Activated CD4-positive, alpha-beta memory T cell treated with anti-CD3 and anti-CD28 coated beads for 36 hours (primary cell): ENCODE results near the gene TAF1L. TPM values are rescaled to one million over a fixed set of nuclear protein-coding genes. Genes with fewer than 3 reads are reported as not detected.
"Not testable (repeated sequence)": the region's sequence is repeated elsewhere in the genome, so short reads cannot be mapped to it uniquely, and the experiment has no call there.

Source experiments
- CTCF ChIA-PET: fragments of 350-600 bp; sonication (Branson Sonifier 250); formaldehyde crosslinking; loops from one replicate; lab custom pipeline; 2021; ENCODE audit warnings: antibody characterized with exemption, inconsistent platforms; lab: Charles Lee
- POLR2A ChIA-PET: fragments of 350-600 bp; sonication (Branson Sonifier 250); formaldehyde crosslinking; loops from one replicate; lab custom pipeline; 2021; ENCODE audit warnings: antibody characterized with exemption; lab: Charles Lee
- DNase-seq: peaks from one replicate; pipeline ENCODE4 v3.0.0-alpha.2; 2020
- H3K27ac Mint-ChIP-seq: one replicate; pipeline ENCODE4 v1.8.0; 2021; ENCODE audit warnings: mixed read lengths
- H3K27me3 Mint-ChIP-seq: one replicate; pipeline ENCODE4 v1.8.0; 2021; ENCODE audit warnings: mixed read lengths
- H3K36me3 Mint-ChIP-seq: one replicate; pipeline ENCODE4 v1.8.0; 2021; ENCODE audit warnings: mixed read lengths
- H3K4me1 Mint-ChIP-seq: one replicate; pipeline ENCODE4 v1.8.0; 2021; ENCODE audit warnings: low read depth, mixed read lengths
- H3K4me3 Mint-ChIP-seq: one replicate; pipeline ENCODE4 v1.8.0; 2021; ENCODE audit warnings: mild to moderate bottlenecking, mixed read lengths
- H3K9me3 Mint-ChIP-seq: one replicate; pipeline ENCODE4 v1.8.0; 2021; ENCODE audit warnings: mixed read lengths
- intact Hi-C: fragments of 100-400 bp; cut with micrococcal nuclease; formaldehyde crosslinking; loops from one replicate; pipeline ENCODE4 v1.15.1; 2023
- total RNA-seq, 2 experiments: library from RNA; stranded (reverse); gene quantifications; one replicate each; pipeline ENCODE4 v1.2.3, GENCODE V29; 2021

The TAF1L gene
- total RNA-seq, 2 experiments from 2014 or later, result 0.05 TPM; not detected in 1

DNA sequence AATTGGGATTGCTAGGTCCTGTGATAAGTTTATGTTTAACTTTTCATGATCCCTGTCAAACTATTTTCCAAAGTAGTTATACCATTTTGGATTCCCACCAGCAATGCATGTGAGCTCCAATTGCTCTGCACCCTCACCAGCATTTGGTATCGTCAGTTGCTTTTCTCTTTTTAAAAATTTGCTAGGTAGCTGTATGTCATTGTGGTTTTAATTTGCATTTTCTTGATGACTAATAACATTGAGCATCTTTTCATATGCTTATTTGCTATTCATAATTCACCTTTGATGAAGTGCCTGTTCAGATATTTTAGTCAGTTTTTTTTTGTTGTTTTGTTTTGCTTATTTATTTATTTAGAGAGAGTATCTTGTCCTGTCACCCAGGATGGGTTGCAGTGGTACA lies 12.5 kb downstream of the TAF1L start:
- Mint-ChIP-seq H3K4me3 (no peak overlapping the region), H3K27ac (no peak overlapping the region), H3K4me1 (no peaks in the 10 kb centered on the region), H3K36me3 (no peaks in the 10 kb centered on the region), H3K27me3 (peaks cover 10% of the 10 kb centered on the region), H3K9me3 (no peaks in the 10 kb centered on the region)
- CTCF ChIA-PET, result no interaction called here
- no peak for DNase-seq
- intact Hi-C loops, result no loop called here
- POLR2A ChIA-PET, result interaction anchor here (0.7 kb wide), 1 partner anchor 197 kb away, joined by 3 read pairs; no protein-coding TSS in a partner anchor

DNA sequence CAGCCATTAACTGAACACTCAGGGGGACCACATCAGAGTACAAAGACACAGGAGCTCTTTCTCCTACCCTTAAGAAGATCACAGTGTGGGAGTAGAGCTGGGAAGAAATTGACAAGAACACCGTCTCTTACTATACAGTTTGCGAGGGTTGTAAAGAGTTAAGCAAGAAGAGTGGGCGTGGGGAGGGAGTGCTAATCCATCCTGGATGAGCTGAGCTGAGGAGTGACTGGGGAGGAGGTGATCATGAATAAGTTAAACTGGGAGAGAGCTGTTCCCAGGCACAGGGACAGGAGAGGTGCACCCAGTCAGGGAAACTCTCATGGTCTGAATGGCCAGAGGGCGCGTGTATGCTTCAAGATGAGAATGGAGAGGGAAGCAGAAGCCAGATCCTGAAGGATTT lies 17.2 kb downstream of the TAF1L start:
- Mint-ChIP-seq H3K9me3 (no peaks in the 10 kb centered on the region), H3K4me1 (no peaks in the 10 kb centered on the region), H3K27me3 (peaks cover 16% of the 10 kb centered on the region), H3K27ac (no peak overlapping the region), H3K4me3 (no peak overlapping the region), H3K36me3 (no peaks in the 10 kb centered on the region)
- intact Hi-C loops, result no loop called here
- ChIA-PET POLR2A (no interaction called here), CTCF (interaction anchor here (0.8 kb wide), 1 partner anchor 38 kb away, joined by 3 read pairs; no protein-coding TSS in a partner anchor)
- DNase-seq, result no peak

DNA sequence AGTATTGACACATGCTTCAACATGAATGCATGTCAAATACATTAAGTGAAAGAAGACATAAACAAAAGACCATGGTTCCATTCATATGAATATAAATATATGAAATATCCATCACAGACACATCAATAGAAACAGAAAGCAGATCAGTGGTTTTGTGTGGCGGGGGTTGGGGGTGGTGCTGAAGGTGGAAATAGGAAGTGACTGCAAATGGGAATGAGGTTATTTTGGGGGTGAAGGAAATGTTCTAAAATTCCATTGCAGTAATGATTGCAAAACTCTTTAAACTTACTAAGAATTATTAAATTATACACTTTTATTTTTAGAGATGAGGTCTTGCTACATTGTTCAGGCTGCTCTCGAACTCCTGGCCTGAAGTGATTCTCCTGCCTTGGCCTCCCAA lies 28.7 kb downstream of the TAF1L start:
- no peak overlapping the region for H3K4me3 Mint-ChIP-seq
- CTCF ChIA-PET, result no interaction called here
- H3K9me3 Mint-ChIP-seq, result peaks cover 9% of the 10 kb centered on the region
- POLR2A ChIA-PET, result no interaction called here
- no peak overlapping the region for H3K27ac Mint-ChIP-seq
- no peak for DNase-seq
- intact Hi-C loops, result no loop called here
- H3K4me1 Mint-ChIP-seq, result no peaks in the 10 kb centered on the region
- no peaks in the 10 kb centered on the region for H3K36me3 Mint-ChIP-seq
- H3K27me3 Mint-ChIP-seq, result peaks cover 5% of the 10 kb centered on the region

DNA sequence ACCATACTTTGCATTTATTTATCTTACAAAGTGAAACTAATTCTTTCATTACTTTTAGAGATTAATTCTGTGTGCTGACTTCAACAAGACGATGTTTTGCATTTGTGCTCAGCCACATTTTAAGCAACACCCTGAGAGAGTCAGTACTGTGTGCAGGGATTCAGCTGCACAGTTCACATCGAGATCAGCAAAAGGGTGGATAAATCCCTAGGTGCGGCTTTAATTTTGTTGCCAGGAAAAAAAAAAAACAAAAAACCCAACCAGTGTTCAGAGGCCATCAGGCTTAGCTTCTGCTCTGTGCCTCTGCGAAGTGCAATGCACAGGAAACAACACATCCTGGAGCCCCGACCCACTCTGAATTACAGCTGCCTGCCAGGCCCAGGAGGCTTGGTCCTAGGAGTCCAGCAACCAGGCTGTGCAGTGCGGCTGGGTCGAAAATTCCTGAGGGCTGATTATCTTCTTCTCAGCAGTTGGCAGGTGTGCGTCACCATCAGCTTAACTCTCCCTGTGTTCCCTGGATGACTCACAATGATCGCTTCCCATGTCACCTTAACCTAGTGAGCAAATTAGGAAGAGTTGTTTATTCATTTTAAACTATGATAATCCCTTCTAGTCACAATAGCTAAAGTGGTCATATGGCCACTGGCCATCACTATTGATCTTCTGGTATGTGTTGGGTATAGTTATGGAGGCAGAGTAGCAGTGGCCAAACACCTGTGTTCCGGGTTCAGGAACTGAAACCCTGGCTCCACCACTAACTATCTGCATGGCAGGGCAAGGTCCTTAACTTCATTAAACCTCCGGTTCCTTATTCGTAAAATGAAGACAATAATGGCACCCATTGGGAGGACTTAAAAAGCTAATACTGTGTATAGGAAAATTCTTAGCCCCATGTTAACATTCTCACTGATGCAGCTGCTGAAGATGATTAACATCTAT lies 31.3 kb downstream of the TAF1L start:
- POLR2A ChIA-PET, result no interaction called here
- no peaks in the 10 kb centered on the region for H3K36me3 Mint-ChIP-seq
- CTCF ChIA-PET, result interaction anchor here (0.8 to 2.7 kb wide), 2 partner anchors 15 to 23 kb away, joined by 3 to 12 read pairs; no protein-coding TSS in a partner anchor
- no peak for DNase-seq
- peaks cover 7% of the 10 kb centered on the region for H3K27me3 Mint-ChIP-seq
- H3K27ac Mint-ChIP-seq, result no peak overlapping the region
- intact Hi-C loops, result no loop called here
- H3K4me3 Mint-ChIP-seq, result no peak overlapping the region
- H3K4me1 Mint-ChIP-seq, result no peaks in the 10 kb centered on the region
- peaks cover 9% of the 10 kb centered on the region for H3K9me3 Mint-ChIP-seq

DNA sequence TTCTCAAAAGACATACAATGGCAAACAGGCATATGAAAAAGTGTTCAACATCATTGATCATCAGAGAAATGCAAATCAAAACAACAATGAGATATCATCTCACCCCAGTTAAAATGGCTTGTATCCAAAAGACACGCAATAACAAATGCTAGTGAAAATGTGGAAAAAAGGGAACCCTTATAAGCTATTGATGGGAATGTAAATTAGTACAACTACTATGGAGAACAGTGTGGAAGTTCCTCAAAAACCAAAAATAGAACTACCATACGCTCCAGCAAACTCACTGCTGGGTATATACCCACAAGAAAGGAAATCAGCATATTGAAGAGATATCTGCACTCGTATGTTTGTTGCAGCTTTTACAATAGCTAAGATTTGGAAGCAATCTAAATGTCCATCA lies 36.4 kb downstream of the TAF1L start:
- H3K4me3 Mint-ChIP-seq, H3K9me3 Mint-ChIP-seq, intact Hi-C loops, CTCF ChIA-PET, POLR2A ChIA-PET, H3K4me1 Mint-ChIP-seq, DNase-seq, H3K27ac Mint-ChIP-seq, H3K36me3 Mint-ChIP-seq: not testable (repeated sequence)
- peaks cover 13% of the 10 kb centered on the region for H3K27me3 Mint-ChIP-seq

DNA sequence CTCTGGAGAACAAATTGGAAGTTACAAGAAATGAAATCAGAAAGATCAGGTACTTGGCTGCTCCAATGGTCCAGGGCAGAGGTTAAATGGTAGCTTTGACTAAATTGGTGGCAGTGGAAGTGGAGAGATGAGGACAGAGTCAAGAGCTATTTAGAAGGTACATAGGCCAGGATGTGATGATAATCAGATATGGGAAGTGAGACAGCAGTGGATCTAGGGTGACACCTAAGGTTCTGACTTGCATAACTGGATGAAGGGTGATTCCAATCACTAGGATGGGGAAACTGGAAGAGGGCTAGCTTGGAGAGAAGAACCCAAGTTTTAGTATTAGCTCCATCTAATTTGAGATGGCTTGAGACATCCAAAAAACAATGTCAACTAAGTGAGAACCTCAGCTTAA lies 38.5 kb downstream of the TAF1L start:
- Mint-ChIP-seq H3K27ac (no peak overlapping the region), H3K36me3 (no peaks in the 10 kb centered on the region), H3K4me3 (no peak overlapping the region), H3K9me3 (no peaks in the 10 kb centered on the region), H3K27me3 (peaks cover 13% of the 10 kb centered on the region), H3K4me1 (no peaks in the 10 kb centered on the region)
- POLR2A ChIA-PET, result no interaction called here
- no peak for DNase-seq
- intact Hi-C loops, result no loop called here
- CTCF ChIA-PET, result no interaction called here

DNA sequence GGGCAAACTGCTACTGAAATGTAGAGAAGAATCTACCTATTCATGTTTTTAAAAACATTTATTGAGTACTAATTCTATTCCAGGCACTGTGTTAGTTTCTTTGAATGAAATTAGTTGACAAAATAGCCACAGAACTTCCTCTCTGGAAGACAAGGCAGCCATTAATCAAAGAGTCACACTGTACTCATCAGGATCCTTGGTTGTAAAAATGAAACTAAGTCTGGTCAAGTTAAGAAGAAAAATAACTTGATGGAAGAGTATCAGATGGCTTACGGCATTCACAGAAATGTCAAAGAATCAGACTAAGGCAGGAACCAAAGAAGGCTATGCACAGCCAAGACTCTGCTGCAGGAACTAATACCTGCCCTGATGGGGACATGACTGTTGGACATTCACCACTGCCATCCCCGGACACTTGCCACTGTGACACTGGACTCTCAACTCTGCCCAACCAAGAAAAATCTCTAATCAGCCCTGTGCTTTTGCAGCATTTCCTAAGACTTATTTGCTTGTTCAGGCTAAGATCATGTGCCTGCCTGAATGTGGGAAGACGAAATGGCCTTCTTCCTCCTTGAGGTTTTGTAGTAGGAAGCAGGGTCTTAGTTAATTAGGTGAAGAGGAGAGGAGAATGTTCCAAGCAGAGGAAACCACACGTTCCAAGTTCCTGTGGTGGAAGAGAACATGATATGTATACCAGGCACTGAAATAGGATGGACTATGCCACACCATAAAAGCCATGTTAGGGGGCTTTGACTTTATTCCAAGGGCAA lies 39.2 kb downstream of the TAF1L start:
- DNase-seq, result no peak
- intact Hi-C loops, result no loop called here
- Mint-ChIP-seq H3K4me3 (no peak overlapping the region), H3K27ac (no peak overlapping the region), H3K36me3 (no peaks in the 10 kb centered on the region), H3K27me3 (peaks cover 13% of the 10 kb centered on the region), H3K4me1 (no peaks in the 10 kb centered on the region), H3K9me3 (no peaks in the 10 kb centered on the region)
- ChIA-PET POLR2A (no interaction called here), CTCF (no interaction called here)

DNA sequence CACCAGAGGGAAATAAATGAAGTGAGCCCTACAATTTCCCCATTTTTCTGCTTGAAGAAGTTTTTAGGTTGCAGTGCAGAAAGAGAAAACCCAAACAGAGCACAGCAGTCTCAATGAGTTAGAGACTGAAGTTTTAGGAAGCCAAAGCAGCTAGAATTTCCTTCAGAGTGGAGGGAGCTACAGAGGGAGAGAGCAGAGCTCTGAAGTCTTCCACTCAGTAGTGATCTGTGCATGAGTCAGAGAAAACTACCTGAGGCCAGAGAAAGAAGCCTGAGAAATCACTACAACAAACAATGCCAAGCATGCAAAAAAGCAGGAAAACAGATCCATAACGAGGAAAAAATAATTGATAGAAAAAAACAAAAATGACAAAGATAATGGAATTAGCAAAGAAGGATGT lies 44.6 kb downstream of the TAF1L start:
- Mint-ChIP-seq H3K4me3 (no peak overlapping the region), H3K9me3 (no peaks in the 10 kb centered on the region), H3K27me3 (peaks cover 9% of the 10 kb centered on the region), H3K4me1 (no peaks in the 10 kb centered on the region), H3K36me3 (no peaks in the 10 kb centered on the region), H3K27ac (no peak overlapping the region)
- no peak for DNase-seq
- ChIA-PET CTCF (interaction anchor here (1.1 to 6.7 kb wide), 2 partner anchors 212 to 378 kb away, joined by 5 to 39 read pairs; no protein-coding TSS in a partner anchor), POLR2A (no interaction called here)
- intact Hi-C loops, result no loop called here

DNA sequence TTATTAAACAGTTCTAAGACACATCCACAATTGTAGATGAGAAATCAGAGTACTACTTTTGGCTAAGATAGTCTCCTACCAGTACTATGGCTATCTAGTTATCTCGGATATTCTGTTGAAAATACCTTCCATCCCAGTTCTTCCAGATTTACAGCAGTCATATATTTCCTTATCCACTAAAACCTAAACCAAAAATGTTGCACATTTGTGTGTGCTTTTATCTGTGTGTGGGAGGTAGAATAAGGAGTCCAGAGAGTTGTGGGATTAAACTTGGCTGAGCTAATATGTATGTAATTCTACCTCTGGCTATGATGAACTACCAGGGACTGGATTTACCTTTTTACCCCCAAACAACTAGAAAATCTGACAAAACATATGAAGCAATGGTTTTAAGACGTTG lies 45.0 kb downstream of the TAF1L start:
- no peak overlapping the region for H3K27ac Mint-ChIP-seq
- DNase-seq, result no peak
- intact Hi-C loops, result no loop called here
- peaks cover 12% of the 10 kb centered on the region for H3K27me3 Mint-ChIP-seq
- no peaks in the 10 kb centered on the region for H3K9me3 Mint-ChIP-seq
- H3K4me3 Mint-ChIP-seq, result no peak overlapping the region
- H3K4me1 Mint-ChIP-seq, result no peaks in the 10 kb centered on the region
- ChIA-PET POLR2A (no interaction called here), CTCF (interaction anchor here (6.7 kb wide), 1 partner anchor 378 kb away, joined by 39 read pairs; no protein-coding TSS in a partner anchor)
- H3K36me3 Mint-ChIP-seq, result no peaks in the 10 kb centered on the region

DNA sequence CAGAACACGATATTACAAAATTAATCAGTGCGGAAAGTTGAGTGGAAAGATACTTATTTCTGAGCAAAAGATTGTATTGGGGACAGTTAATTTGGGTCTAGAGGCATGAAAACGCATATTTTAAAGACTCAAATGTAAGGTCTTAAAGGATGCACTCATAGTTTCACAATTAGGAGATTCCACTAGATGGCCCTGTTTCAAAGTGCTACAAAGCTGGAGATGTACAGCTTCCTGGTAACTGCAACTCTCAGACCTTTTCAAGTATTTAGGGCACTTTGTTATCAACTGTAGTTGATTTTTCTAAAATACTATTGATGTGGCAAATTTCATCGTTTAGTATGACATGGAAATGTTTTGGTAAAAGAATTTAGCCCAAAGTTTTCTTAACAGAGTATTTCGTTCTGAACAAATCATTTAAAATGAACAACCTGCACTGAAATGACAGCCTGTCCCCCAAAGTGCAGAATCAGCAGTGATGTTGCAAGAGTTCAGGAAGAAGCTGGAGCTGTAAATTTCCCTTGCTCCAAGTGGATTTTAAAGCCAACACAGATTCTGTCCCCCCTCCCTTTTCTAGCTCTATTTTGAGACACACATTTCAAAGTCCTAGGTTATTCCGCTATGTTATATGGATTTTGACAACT lies 46.3 kb downstream of the TAF1L start:
- Mint-ChIP-seq H3K27me3 (peaks cover 14% of the 10 kb centered on the region), H3K4me1 (no peaks in the 10 kb centered on the region), H3K9me3 (no peaks in the 10 kb centered on the region), H3K36me3 (no peaks in the 10 kb centered on the region), H3K27ac (no peak overlapping the region), H3K4me3 (no peak overlapping the region)
- CTCF ChIA-PET, result interaction anchor here (0.6 to 6.7 kb wide), 8 partner anchors 10 to 380 kb away, joined by 3 to 39 read pairs (median 3); no protein-coding TSS in a partner anchor
- intact Hi-C loops, result loop anchor here (1.0 to 10.0 kb wide), 3 partner anchors 116 to 379 kb away; no protein-coding TSS in a partner anchor
- DNase-seq, result no peak
- POLR2A ChIA-PET, result no interaction called here

DNA sequence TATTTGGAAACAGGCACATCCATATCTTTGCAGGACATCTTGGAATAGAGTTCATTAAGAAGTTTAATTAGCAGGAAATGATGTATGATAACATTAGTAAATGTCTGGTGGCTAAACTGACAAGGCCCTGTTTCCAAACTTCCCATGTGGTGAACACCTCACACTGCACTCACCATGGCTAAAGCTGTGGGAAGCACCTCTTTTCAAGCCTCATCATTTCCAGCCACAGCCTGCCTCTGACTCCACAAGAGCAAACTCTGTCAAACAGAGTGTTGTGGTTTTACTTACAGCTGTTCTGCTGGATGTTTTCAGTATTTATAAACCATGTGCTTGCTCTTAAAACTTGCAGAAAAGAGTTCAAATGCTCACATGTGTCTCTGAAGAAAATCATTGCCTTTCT lies 47.6 kb downstream of the TAF1L start:
- H3K27ac Mint-ChIP-seq, result no peak overlapping the region
- ChIA-PET POLR2A (no interaction called here), CTCF (interaction anchor here (1.7 to 6.7 kb wide), 5 partner anchors 9 to 381 kb away, joined by 3 to 39 read pairs (median 25); no protein-coding TSS in a partner anchor)
- peak; percentile 26 for DNase-seq
- no peak overlapping the region for H3K4me3 Mint-ChIP-seq
- intact Hi-C loops, result loop anchor here (10.0 kb wide), 2 partner anchors 117 to 257 kb away; no protein-coding TSS in a partner anchor
- peaks cover 14% of the 10 kb centered on the region for H3K27me3 Mint-ChIP-seq
- no peaks in the 10 kb centered on the region for H3K9me3 Mint-ChIP-seq
- H3K4me1 Mint-ChIP-seq, result no peaks in the 10 kb centered on the region
- no peaks in the 10 kb centered on the region for H3K36me3 Mint-ChIP-seq
